Measurements from ENCODE around the gene BSN.

BSN gene

DNA sequence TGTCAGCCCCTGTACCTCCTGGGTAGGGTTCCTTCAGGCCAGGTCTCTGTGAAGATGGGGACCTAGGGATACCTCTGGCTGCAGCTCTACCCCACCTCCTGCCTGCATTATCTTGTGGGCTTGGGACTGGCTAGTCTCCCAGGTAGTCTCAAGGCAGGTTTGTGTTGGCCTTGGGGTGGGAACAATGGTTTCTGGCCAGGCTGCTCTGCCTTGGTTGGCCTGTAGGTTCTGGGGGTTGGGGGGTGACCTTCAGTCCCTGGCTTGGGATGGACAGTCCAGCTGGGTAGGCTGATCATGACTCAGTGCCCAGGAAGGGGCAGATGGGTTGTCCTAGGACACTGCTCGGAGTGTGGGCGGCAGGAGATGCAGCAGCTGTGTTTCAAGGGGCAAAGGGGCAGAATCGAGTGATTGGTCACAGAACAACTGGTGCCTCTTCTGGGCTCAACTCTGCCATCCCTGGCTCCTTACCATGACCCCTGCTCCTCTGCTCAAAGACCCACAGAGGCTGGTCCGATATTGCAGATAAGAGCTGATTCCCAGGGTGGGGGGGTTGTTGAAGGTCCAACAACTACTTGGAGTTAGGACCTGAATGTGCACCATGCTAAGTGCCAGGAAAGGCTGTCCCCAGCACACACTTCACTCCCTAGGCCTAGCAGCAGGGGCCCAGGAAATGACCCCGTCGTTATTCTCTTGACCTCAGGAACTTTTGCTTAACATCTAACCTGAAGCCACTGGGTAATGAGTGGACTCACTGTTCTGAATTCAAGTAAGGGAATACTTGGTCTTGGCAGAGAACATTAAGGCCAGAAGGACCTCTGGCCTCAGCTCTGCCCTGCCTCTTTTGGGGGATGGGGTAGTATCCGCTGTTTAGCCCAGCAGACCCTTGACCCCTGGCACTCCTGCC is 18.1 kb upstream of the BSN start:
- H3K27me3 ChIP-seq (ENCODE audit: control insufficient read depth, insufficient read depth, low read length), result no peaks in the 10 kb centered on the region
- H3K9ac ChIP-seq (ENCODE audit: low read depth, low read length), result no peak overlapping the region
- H3K4me3 ChIP-seq (ENCODE audit: low read depth, low read length), result no peak overlapping the region
- no peak overlapping the region for H3K27ac ChIP-seq (ENCODE audit: low read depth, low read length)
- H3K4me1 ChIP-seq (ENCODE audit: control insufficient read depth, insufficient read depth, low read length), result peaks cover 12% of the 10 kb centered on the region; the same call in 1 of the 2 replicates
- H3K36me3 ChIP-seq (ENCODE audit: control insufficient read depth, insufficient read depth, low read length), result peaks cover 27% of the 10 kb centered on the region
- no peaks in the 10 kb centered on the region for H3K9me3 ChIP-seq (ENCODE audit: control insufficient read depth, insufficient read depth, low read length)

DNA sequence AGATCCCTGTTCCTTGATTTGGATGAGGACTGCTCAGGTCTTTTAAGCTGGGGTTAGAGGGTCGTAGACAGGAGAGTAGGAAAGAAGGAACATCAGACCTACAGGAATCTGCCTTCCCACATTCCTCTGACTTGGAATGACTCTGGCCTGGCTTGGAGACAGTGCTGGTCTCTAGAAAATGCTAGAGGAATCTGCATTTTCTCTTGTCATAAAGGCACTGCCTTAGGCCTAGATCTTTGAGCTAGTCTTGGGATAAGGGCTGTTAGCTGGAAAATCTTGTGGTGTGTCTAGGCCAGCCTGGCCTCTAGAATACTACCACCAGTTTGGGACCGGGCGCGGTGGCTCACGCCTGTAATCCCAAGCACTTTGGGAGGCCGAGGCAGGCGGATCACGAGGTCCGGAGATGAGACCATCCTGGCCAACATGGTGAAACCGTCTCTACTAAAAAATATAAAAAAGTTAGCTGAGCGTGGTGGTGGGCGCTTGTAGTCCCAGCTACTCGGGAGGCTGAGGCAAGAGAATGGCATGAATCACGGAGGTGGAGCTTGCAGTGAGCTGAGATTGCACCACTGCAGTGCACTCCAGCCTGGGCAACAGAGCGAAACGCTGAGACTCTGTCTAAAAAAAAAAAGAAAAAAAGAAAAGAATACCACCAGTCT is 17.3 kb upstream of the BSN start:
- Histone ChIP-seq H3K9me3 (ENCODE audit: control insufficient read depth, insufficient read depth, low read length) (no peaks in the 10 kb centered on the region), H3K4me3 (ENCODE audit: low read depth, low read length) (no peak overlapping the region), H3K9ac (ENCODE audit: low read depth, low read length) (no peak overlapping the region), H3K27ac (ENCODE audit: low read depth, low read length) (no peak overlapping the region), H3K36me3 (ENCODE audit: control insufficient read depth, insufficient read depth, low read length) (peaks cover 20% of the 10 kb centered on the region), H3K27me3 (ENCODE audit: control insufficient read depth, insufficient read depth, low read length) (no peaks in the 10 kb centered on the region), H3K4me1 (ENCODE audit: control insufficient read depth, insufficient read depth, low read length) (peaks cover 12% of the 10 kb centered on the region; the same call in 1 of the 2 replicates)

DNA sequence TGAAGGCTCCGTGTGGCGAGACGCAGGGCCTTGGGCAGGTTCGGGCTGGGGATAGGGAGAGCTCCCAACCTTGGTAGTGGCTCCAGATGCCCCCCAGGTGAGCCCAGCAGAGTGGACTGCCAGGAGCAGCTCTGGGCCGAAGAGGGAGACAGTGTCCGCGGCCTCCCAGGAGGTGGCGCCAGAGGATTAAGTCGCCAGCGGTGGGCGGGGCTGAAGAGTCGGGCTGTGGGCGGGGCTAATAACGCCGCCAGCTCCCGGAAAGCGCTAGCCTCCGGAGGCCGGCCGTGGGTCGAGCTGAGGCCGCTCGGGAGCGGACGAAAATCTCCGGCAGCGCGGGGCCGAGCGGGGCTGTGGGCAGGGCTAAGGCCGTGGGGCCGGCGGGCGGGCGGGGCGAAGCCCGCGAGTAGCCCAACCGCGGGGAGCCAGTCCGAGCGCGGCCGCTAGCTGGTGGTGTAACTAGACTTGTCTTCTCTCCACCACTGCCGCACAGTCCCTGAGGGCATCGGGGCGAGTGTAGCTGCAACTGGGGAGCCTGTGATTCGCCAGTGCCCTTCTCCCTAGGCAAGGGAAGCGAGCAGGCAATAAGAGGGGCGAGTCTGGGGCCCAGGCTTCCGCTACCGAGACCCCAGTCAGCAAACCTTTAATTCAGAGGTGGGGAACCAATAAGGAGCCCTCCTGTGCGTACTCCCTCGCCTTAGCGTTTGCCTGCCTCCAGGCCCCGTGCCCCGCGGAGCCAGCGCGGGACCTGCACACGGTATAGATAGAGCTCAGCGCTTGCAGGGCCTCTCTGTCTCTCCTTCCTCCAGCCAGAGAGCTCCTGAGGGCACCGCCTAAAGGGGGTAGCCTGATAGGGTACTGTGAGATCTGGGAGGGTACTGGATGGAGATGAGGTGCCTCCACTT is 14.4 kb upstream of the BSN start:
- Histone ChIP-seq H3K9me3 (ENCODE audit: control insufficient read depth, insufficient read depth, low read length) (no peaks in the 10 kb centered on the region), H3K27ac (ENCODE audit: low read depth, low read length) (peak overlapping the region; percentile 46), H3K4me1 (ENCODE audit: control insufficient read depth, insufficient read depth, low read length) (peaks cover 8% of the 10 kb centered on the region; the same call in 1 of the 2 replicates), H3K27me3 (ENCODE audit: control insufficient read depth, insufficient read depth, low read length) (no peaks in the 10 kb centered on the region; the same call in 1 of the 2 replicates), H3K9ac (ENCODE audit: low read depth, low read length) (peak overlapping the region; percentile 65), H3K4me3 (ENCODE audit: low read depth, low read length) (peak overlapping the region; percentile 68), H3K36me3 (ENCODE audit: control insufficient read depth, insufficient read depth, low read length) (no peaks in the 10 kb centered on the region)

DNA sequence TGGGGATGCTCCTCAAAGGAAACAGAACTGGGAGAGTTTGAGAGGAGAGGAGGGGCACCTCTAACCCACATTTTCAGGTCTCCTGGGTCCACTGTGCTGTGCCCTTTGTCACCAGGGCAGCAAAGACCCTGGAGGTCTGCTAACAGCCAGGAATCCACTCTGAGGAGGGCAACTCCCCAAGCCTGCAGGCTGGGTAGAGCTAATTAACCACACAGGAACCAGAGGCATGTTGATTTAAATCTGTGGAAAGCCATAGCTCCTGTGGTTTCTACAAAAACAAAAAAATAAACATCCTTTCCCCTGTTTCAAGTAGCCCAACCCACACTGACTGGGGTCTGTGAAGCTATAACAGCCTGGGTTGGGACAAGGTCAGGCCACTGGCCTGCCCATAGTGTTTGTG is 2.2 kb upstream of the BSN start:
- Histone ChIP-seq H3K9me3 (ENCODE audit: control insufficient read depth, insufficient read depth, low read length) (no peaks in the 10 kb centered on the region), H3K27me3 (ENCODE audit: control insufficient read depth, insufficient read depth, low read length) (peaks cover 13% of the 10 kb centered on the region), H3K4me1 (ENCODE audit: control insufficient read depth, insufficient read depth, low read length) (peaks cover 15% of the 10 kb centered on the region), H3K4me3 (ENCODE audit: low read depth, low read length) (no peak overlapping the region), H3K27ac (ENCODE audit: low read depth, low read length) (no peak overlapping the region), H3K36me3 (ENCODE audit: control insufficient read depth, insufficient read depth, low read length) (no peaks in the 10 kb centered on the region), H3K9ac (ENCODE audit: low read depth, low read length) (no peak overlapping the region)

DNA sequence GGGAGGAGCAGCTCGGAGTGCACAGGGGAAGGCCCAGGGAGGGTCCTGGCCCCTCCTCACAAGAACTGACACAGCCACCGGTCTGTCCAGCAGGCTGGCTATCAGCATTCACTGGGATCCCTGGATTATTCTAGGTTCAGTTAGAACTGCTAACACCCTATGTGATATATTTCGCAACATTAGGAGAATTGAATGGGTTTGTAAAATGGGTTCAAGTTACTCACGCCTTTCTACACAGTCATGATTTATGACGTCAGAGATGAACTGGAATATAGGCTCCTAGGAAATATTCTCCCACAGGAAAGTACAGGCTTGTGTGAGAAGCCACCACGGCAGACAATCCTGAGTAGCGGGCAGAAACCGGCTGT is 969 bp upstream of the BSN start:
- peak overlapping the region; percentile 79 for H3K27ac ChIP-seq (ENCODE audit: low read depth, low read length)
- no peaks in the 10 kb centered on the region for H3K9me3 ChIP-seq (ENCODE audit: control insufficient read depth, insufficient read depth, low read length)
- no peaks in the 10 kb centered on the region for H3K36me3 ChIP-seq (ENCODE audit: control insufficient read depth, insufficient read depth, low read length)
- H3K4me3 ChIP-seq (ENCODE audit: low read depth, low read length), result peak overlapping the region; percentile 93
- H3K27me3 ChIP-seq (ENCODE audit: control insufficient read depth, insufficient read depth, low read length), result peaks cover 13% of the 10 kb centered on the region
- no peak overlapping the region for H3K9ac ChIP-seq (ENCODE audit: low read depth, low read length)
- peaks cover 15% of the 10 kb centered on the region for H3K4me1 ChIP-seq (ENCODE audit: control insufficient read depth, insufficient read depth, low read length)

DNA sequence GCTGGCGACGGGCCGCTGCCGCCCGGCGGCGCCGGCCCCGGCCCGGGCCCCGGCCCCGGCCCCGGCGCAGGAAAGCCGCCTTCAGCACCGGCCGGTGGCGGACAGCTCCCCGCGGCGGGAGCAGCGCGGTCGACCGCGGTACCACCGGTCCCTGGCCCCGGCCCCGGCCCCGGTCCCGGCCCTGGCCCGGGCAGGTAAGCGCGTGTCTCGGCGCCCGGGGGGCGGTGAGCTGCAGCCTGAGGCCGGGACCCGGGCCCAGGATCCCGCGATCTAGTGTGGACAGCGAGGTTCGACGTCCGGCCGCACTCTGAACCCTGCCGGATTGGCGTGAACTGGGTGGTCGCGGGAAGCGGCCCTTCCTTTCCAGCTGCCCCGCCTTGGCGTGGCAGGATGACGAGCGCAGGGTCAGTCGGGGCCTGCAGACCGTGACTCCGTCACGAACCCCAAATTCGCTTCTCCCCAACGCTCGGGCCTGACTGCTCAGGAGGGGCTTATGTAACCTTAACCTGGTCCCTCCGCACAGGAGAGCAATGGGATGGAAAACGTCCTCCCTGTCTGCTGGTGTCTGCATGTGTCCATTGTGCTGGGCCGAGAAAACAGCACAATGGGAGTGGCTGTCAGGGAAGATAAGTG is 472 bp downstream of the BSN start:
- H3K4me1 ChIP-seq (ENCODE audit: control insufficient read depth, insufficient read depth, low read length), result peaks cover 15% of the 10 kb centered on the region
- peak overlapping the region; percentile 93 for H3K4me3 ChIP-seq (ENCODE audit: low read depth, low read length)
- H3K9ac ChIP-seq (ENCODE audit: low read depth, low read length), result 0 out of 2 replicates have a peak overlapping the region, but pooled peaks have one; percentile 21
- no peaks in the 10 kb centered on the region for H3K9me3 ChIP-seq (ENCODE audit: control insufficient read depth, insufficient read depth, low read length)
- H3K27ac ChIP-seq (ENCODE audit: low read depth, low read length), result no peak overlapping the region
- peaks cover 13% of the 10 kb centered on the region for H3K27me3 ChIP-seq (ENCODE audit: control insufficient read depth, insufficient read depth, low read length)
- no peaks in the 10 kb centered on the region for H3K36me3 ChIP-seq (ENCODE audit: control insufficient read depth, insufficient read depth, low read length)

DNA sequence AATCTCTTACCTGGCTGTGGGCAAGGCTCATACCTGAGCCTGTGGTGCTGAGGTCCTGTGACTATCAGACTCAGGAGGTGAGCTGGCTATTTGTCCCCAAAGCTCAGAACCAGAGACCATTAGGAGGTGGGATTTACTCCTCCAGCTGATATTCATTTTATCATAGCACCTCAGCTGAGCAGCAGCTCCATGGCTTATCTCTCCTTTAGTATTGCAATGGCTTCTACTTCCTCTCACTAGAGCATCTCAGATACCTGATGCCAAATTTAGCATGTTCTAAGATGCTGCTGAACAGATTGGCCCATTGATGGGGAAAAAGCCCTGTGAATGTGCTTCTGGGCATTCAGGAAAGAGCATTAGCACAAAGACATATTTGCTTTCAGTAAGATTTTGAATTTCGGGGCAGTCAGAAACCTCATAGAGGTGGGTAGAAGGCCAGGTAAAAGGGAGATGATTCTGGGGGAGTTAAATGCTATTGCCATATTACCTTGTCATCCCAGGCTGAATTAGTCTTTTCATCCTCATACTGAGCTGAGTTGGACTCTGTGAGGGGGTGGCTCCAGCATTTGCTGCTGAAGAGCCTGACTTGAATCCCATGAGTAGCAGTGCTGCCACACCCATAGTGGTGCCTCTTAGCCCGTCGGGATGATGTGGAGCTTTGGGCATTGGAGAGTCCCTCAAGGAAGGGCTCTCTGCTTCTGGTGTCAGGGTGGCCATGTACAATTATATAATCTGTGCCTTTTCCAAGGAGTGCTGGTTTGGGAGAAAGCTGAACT is 2.4 kb downstream of the BSN start:
- Histone ChIP-seq H3K27me3 (ENCODE audit: control insufficient read depth, insufficient read depth, low read length) (peaks cover 13% of the 10 kb centered on the region), H3K4me1 (ENCODE audit: control insufficient read depth, insufficient read depth, low read length) (peaks cover 15% of the 10 kb centered on the region), H3K4me3 (ENCODE audit: low read depth, low read length) (no peak overlapping the region), H3K9me3 (ENCODE audit: control insufficient read depth, insufficient read depth, low read length) (no peaks in the 10 kb centered on the region), H3K9ac (ENCODE audit: low read depth, low read length) (no peak overlapping the region), H3K36me3 (ENCODE audit: control insufficient read depth, insufficient read depth, low read length) (no peaks in the 10 kb centered on the region), H3K27ac (ENCODE audit: low read depth, low read length) (no peak overlapping the region)

DNA sequence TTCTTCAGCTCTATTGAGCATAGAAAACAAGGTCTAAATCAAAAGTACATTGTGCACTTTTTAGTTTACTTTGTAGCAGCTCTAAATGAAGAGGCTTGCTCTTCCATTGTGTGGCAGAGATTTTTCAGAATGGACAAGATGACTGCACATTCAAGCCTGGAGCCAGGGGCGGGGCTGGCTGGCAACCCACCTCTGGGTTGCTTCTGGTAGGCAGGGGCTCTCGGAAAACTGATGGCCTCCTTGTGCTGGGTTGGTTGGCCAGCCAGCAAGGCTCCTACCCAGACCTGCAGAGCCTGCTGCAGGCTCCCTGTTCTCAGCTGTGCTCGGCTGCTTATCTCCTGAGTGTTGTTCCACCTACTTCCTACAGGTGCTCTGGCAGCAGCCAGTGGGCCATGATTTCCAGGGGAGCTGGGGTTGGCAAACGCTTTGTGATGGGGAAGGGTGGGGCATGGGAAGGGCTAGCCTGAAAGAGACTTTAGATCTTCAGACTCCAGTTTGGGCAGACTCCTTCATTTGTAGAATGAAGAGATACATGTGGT is 8.8 kb downstream of the BSN start:
- Histone ChIP-seq H3K9me3 (ENCODE audit: control insufficient read depth, insufficient read depth, low read length) (no peaks in the 10 kb centered on the region), H3K27ac (ENCODE audit: low read depth, low read length) (no peak overlapping the region)

DNA sequence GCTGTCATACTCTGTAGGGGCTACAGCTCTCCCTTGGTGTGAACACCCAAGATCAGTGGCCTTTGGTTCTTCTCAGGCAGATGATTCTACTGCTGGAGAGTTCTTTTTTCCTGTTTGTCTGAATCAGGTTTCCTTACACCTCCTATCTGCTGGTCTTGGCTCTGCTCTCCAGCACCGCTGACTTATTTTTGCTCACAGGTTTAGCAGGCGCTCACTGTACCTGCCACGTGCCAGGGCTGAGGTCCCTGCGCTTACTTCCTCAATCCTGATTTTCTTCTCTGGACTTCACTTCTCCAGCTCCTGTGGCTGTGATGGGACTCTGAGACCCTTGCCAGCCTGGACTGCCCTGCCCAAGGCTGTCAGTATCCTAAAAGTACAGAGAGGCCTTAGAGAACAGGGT is 9.5 kb downstream of the BSN start:
- H3K4me3 ChIP-seq (ENCODE audit: low read depth, low read length), result no peak overlapping the region
- H3K27ac ChIP-seq (ENCODE audit: low read depth, low read length), result no peak overlapping the region
- H3K36me3 ChIP-seq (ENCODE audit: control insufficient read depth, insufficient read depth, low read length), result no peaks in the 10 kb centered on the region

More for the DNA sequence above, 8.8 kb downstream of the BSN start:
- H3K27me3 ChIP-seq (ENCODE audit: control insufficient read depth, insufficient read depth, low read length), result no peaks in the 10 kb centered on the region
- H3K9ac ChIP-seq (ENCODE audit: low read depth, low read length), result no peak overlapping the region
- H3K4me1 ChIP-seq (ENCODE audit: control insufficient read depth, insufficient read depth, low read length), result no peaks in the 10 kb centered on the region
- H3K36me3 ChIP-seq (ENCODE audit: control insufficient read depth, insufficient read depth, low read length), result no peaks in the 10 kb centered on the region
- H3K4me3 ChIP-seq (ENCODE audit: low read depth, low read length), result no peak overlapping the region

More for the DNA sequence above, 9.5 kb downstream of the BSN start:
- Histone ChIP-seq H3K4me1 (ENCODE audit: control insufficient read depth, insufficient read depth, low read length) (no peaks in the 10 kb centered on the region), H3K9ac (ENCODE audit: low read depth, low read length) (no peak overlapping the region), H3K27me3 (ENCODE audit: control insufficient read depth, insufficient read depth, low read length) (no peaks in the 10 kb centered on the region), H3K9me3 (ENCODE audit: control insufficient read depth, insufficient read depth, low read length) (no peaks in the 10 kb centered on the region)

Data from HUES48 (cell line).